Measurements from ENCODE around the gene ZW10.
"Not testable (repeated sequence)": the region's sequence is repeated elsewhere in the genome, so short reads cannot be mapped to it uniquely, and the experiment has no call there.

ZW10 gene

GRCh38 chr11:113705871-113706655 lies 67.4 kb downstream of the ZW10 start, which contains the start of gene TMPRSS5:
Gene TMPRSS5, minus strand, starts transcription at chr11:113706308. Its CDS starts 84 bp downstream, at chr11:113706224.
- no peak within 1 kb of the TSS for H3K27ac ChIP-seq
- no peak for DNase-seq (ENCODE audit: low read depth, low spot score)

GRCh38 chr11:113703551-113703950 lies 69.9 kb downstream of the ZW10 start:
- not testable (repeated sequence) for H3K27ac ChIP-seq; DNase-seq (ENCODE audit: low read depth, low spot score)

DNA sequence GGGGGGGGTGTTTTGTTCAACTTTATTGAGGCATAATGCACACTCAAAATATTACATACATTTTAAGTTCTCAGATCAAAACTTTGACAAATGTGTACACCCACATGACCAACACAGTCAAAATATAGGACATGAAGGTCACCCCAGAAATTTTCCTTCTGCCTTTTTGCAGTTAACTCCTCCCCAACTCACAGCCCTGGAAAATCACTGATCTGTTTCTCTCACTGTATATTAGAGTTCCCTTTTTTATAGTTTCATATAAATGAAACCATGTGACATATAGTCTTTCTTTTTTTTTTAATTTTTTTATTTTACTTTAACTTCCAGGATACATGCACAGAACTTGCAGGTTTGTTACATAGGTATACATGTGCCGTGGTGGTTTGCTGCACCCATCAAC lies 72.0 kb downstream of the ZW10 start:
- no peak overlapping the region for H3K27ac ChIP-seq
- DNase-seq (ENCODE audit: low read depth, low spot score), result no peak

GRCh38 chr11:113698515-113698914 lies 75.0 kb downstream of the ZW10 start:
- DNase-seq (ENCODE audit: low read depth, low spot score), result no peak
- H3K27ac ChIP-seq, result no peak overlapping the region

GRCh38 chr11:113697756-113698407 lies 75.6 kb downstream of the ZW10 start:
- no peak for DNase-seq (ENCODE audit: low read depth, low spot score)
- no peak overlapping the region for H3K27ac ChIP-seq

DNA sequence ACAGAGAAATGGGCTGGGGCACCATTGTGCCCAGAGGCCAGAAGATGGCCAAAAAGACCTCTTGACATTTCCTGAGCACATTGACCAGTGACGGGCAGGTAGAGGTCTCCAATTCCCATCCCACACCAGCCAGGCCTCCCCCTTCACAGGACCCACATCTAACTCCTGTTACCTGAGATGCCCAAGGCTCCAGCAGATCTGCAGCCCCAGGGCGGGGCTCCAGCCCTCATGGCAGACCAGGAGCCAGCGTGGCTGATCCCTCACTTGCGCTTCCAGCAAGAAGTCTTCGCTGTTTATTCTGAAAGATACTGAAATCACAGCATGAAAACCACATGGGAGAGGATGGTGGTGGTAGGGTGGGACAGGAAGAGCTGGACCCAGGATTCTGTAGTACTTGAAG lies 76.4 kb downstream of the ZW10 start:
- DNase-seq (ENCODE audit: low read depth, low spot score), result no peak
- H3K27ac ChIP-seq, result no peak overlapping the region

DNA sequence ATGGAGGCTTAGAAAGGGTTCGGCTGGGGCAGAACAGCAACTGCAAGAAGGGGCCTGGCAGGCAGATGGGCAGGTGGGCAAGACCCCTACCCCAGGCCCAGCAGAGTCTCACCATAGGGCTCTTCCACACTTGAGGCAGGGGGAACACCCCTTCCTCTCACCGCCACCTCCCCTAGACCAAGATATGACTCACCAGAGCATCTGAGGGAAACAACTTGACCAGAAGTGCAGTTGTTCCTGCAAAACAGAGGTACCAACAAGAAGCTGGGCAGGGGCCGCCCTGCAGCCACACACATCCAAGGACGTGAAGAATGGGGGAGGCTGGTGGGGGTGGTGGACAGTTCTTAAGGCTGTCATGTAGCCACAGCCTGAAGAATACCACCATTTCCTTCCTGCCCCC lies 78.3 kb downstream of the ZW10 start:
- H3K27ac ChIP-seq, result no peak overlapping the region
- DNase-seq (ENCODE audit: low read depth, low spot score), result no peak

- no peak for DNase-seq (ENCODE audit: low read depth, low spot score)
- no peak overlapping the region for H3K27ac ChIP-seq
Observed at GRCh38 chr11:113694390-113694789, 79.1 kb downstream of the ZW10 start.

DNA sequence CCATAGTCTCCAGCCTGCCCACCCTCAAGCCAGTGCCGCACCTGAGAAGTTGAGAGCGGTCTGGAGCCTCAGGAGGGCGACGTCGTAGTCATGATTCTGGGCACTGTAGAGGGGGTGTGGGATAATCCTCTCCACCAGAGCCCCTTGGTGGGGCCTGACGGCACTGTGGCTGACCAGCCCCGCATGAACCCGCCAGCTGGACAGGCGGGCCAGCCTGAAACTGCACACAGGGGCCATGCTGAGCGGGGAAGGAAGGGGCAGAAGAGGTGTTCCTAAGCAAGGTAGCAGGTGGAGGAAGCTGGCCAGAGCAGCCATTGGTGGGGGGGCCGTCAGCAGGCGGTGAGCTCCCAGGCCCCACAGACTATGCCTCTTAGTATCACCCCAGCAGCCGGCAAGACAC lies 80.5 kb downstream of the ZW10 start:
- H3K27ac ChIP-seq, result no peak overlapping the region
- DNase-seq (ENCODE audit: low read depth, low spot score), result no peak

DNA sequence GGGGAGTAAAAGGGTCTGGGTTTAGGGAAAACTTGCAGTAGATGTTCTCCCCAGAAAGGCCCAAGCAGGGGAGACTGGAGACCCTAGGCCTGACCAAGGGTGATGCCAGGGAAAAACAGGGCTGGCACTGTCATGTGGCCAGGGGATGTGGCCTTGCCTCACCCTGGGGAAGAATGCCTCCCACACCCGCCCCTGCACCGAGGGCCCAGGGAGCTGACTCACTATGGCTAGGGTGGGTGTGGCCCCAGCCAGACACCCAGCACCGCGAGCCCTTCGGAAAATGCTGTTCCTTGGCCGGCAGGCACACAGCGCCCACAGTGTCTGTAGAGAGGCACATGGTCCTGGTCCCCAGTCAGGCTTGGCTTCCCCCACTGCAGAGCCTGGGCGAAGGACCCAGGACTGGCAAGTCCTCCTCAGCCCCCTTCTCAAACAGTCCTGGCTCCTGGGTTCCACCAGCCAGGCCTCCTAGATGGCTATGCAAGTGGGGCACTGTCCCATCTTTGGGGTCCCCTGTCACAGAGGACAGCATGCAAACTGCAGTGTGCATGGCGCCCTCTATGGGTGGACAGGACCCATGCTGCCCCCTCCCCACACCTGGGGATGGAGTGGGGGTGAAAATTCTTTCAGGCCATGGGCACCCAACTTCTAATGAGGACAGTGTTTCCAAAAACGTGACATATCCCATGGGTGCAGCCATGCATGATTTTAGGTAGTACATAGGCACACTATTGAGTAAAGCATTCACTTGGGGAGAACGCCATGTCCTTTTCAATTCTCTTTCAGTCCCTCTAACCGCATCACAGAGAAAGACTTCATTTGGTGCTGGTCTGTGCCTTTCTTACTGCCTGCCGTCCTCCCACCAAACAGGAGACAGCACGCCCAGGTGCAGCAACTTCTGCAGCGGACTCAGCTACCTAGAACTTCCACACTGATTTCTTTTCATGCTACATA lies 82.6 kb downstream of the ZW10 start:
- H3K27ac ChIP-seq, result peak overlapping the region; percentile 47
- peak; percentile 53 for DNase-seq (ENCODE audit: low read depth, low spot score)

DNA sequence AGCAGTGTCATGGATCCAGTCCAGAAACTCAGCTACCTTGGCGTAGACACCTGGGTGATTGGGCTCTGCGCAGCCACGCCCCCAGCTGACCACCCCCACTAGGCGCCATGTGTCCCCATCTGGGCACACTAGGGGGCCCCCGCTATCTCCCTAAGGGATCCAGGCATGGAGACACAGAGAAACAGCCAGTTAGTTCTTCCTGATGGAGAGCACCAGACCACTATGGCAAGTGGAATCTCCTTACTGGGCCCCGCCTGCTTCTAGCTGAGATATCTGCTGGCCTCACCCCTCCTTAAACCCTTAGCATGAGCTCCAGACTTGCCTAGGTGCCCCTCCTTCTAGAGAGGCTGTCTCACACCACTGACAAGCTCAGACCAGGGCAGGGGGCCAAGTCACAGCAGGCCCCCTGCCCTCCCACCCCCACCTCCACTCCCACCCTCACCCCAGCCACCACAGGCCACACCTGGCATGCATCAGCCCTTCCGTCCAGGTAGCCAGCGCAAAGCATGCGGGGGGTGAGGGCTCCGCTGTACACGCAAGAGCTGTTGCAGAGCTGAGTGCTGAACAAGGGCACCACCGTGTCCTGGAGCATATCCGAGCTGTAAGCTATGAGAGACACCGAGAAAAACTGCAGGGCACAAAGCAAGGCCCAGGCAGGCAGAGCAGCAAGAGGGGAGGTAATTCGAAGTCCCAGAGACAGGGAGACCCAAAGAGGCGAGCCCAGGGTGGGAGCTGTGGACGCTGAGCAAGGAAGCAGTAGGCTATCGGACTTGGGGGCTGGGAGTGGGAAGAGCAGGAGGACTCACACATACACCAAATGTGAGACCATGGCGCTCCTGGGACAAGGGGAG lies 83.5 kb downstream of the ZW10 start:
- DNase-seq (ENCODE audit: low read depth, low spot score), result no peak
- peak overlapping the region; percentile 47 for H3K27ac ChIP-seq

DNA sequence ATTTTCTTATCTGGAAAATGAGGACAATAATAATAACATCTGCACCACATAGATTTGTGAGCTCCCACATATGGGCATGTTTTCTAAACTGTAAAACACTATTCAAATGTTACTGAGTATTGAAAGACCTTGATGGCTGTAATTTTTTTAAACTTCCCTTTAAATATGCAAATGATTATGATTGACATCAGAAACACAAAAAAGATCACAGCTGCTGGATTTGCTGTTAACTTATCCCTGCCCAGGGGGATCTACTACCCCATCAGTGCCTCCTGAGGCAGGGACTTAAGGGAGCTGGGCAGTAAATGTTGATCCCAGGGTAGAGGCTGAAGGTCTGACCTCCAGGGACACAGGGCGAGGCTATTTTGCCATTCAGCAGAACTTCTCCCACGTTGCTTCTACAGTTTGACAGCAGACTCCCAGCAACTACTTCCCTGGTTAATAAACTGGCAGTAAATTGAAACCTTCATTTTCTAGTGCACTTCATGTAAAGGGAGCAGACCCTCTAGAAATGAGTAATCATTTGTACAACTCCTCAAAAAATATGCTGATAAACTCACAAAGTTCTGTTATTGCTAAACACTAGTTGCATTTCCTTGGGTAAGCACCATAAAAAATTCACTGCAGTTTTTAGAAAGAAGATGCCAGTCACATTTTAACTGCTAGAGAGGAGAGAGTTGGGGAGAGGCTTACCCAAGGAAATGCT lies 87.7 kb downstream of the ZW10 start:
- no peak overlapping the region for H3K27ac ChIP-seq
- no peak for DNase-seq (ENCODE audit: low read depth, low spot score)

- no peak for DNase-seq (ENCODE audit: low read depth, low spot score)
- H3K27ac ChIP-seq, result no peak overlapping the region
Observed at GRCh38 chr11:113684496-113684895, 89.0 kb downstream of the ZW10 start.

GRCh38 chr11:113683481-113684046 lies 89.9 kb downstream of the ZW10 start:
- H3K27ac ChIP-seq, result no peak overlapping the region
- no peak for DNase-seq (ENCODE audit: low read depth, low spot score)

Data from epithelial cell of prostate (primary cell).